Activated T-cell treated with anti-CD3 and anti-CD28 coated beads, Interleukin-2, amount 50 U/mL, for 4 hours (primary cell): ENCODE measurements around the gene MGAT3. TPM values are rescaled to one million over a fixed set of nuclear protein-coding genes. Genes with fewer than 3 reads are reported as not detected.
A peak's percentile ranks its signal among the peaks of the same experiment; 100 is the strongest.

ENCODE experiments used
- ATAC-seq, 2 donors: fragments of 200-7000 bp; cut with Tn5 transposase; one replicate each; pipeline ENCODE4 v1.10.0; 2021
- DNase-seq: peaks from one replicate; pipeline ENCODE4 v3.0.0-alpha.2; 2020
- H3K27me3 Mint-ChIP-seq: one replicate; pipeline ENCODE4 v1.8.0; 2021; ENCODE audit warnings: low read depth, mixed read lengths
- H3K36me3 Mint-ChIP-seq: one replicate; pipeline ENCODE4 v1.8.0; 2022; ENCODE audit warnings: mixed read lengths; ENCODE audit not compliant: insufficient read depth
- H3K4me1 Mint-ChIP-seq: one replicate; pipeline ENCODE4 v1.8.0; 2021; ENCODE audit warnings: low read depth, mixed read lengths
- H3K4me3 Mint-ChIP-seq: one replicate; pipeline ENCODE4 v1.8.0; 2021; ENCODE audit warnings: mild to moderate bottlenecking, moderate library complexity, mixed read lengths
- H3K9me3 Mint-ChIP-seq: one replicate; pipeline ENCODE4 v1.8.0; 2021; ENCODE audit warnings: mixed read lengths
- total RNA-seq, 3 donors: library from RNA; stranded (reverse); gene quantifications; one replicate each; pipeline ENCODE4 v1.2.1, GENCODE V29; 2021

The MGAT3 gene
- total RNA-seq, 3 donors from 2014 or later: 0.30 to 0.90 (median 0.40) TPM

DNA sequence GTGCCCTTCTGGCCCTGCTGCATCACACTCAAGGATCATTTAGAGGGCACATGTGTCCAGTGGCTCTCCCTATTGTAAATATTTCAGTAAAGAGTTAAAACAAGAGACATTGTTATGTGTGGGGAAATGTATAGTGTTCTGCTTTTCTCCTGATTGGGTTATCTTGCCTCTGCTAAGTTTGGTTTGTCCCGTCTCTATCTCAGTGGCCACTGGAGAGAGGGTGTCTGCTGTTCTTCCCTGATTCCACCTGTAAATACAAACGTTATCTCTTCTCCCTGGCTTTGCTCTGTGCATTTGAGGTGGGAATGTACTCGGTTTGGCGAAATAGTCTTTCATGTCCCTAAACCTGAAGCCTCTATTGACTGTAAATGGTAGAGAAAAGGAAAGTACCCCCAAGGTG lies 51.6 kb downstream of the MGAT3 start:
- Mint-ChIP-seq H3K27me3 (no peaks in the 10 kb centered on the region), H3K4me1 (peaks cover 40% of the 10 kb centered on the region), H3K4me3 (no peak overlapping the region), H3K9me3 (no peaks in the 10 kb centered on the region), H3K36me3 (peaks cover 52% of the 10 kb centered on the region)
- no peak for DNase-seq
- no peak for ATAC-seq

DNA sequence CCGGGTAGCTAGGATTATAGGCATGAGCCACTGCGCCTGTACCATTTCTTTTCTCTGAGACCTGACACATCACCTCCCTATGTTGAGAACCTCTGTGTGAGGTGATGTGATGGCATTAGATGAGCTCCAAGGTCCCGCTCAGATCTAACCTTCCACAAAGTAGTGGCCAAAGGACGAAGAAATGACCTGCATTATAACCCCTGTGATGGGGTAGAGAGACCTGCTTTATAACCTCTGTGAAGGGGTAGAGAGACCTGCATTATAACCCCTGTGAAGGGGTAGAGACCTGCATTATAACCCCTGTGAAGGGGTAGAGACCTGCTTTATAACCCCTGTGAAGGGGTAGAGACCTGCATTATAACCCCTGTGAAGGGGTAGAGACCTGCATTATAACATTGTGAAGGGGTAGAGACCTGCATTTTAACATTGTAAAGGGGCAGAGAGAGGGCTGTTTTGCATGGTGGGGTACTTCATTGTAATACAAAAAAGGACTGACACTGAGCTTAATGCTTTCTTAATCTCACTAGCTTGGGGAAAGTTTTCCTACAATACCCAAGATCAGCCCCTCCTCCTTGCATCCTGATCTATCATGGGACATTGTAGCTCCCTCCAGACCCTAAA lies 53.8 kb downstream of the MGAT3 start:
- Mint-ChIP-seq H3K36me3 (peaks cover 55% of the 10 kb centered on the region), H3K4me3 (no peak overlapping the region), H3K4me1 (peaks cover 31% of the 10 kb centered on the region), H3K9me3 (no peaks in the 10 kb centered on the region), H3K27me3 (no peaks in the 10 kb centered on the region)
- no peak for ATAC-seq
- no peak for DNase-seq

DNA sequence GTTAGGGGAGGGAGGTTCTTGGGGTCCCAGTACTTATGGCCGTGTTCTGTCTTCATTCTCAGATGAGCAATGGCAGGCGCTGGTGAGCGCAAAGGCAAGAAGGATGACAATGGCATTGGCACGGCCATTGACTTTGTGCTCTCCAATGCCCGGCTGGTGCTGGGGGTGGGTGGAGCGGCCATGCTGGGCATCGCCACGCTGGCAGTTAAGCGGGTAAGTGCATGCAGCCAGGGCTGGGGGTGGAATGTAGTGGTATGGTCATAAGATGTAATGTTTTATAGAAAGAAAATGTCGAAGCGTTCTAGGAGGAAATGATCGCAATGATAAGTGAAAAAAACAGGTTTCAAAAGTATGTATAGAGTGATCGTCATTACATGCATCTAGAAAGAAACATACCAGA lies 54.4 kb downstream of the MGAT3 start:
- Mint-ChIP-seq H3K9me3 (no peaks in the 10 kb centered on the region), H3K4me1 (peaks cover 31% of the 10 kb centered on the region), H3K27me3 (no peaks in the 10 kb centered on the region)

DNA sequence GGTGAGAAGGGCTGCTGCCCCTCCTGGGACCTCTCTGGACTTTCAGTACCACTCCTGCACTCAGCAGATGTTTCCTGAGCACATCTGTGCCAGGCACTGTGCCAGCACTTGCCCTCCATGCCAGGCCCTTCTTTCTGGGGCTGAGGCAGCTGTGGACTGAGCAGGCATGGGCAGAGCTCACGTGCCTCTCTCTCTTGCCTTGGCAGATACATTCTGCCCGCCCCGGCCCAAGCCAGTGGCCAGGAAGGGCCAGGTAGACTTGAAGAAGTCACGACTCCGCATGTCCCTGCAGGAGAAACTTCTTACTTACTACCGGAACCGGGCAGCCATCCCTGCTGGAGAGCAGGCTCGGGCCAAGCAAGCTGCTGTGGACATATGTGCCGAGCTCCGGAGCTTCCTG lies 55.2 kb downstream of the MGAT3 start:
- DNase-seq (no peak), ATAC-seq (no peak)
- H3K4me3 Mint-ChIP-seq: no peak overlapping the region
- H3K9me3 Mint-ChIP-seq: no peaks in the 10 kb centered on the region
- H3K36me3 Mint-ChIP-seq: peaks cover 48% of the 10 kb centered on the region
- no peaks in the 10 kb centered on the region for H3K27me3 Mint-ChIP-seq
- peaks cover 25% of the 10 kb centered on the region for H3K4me1 Mint-ChIP-seq

More for the DNA sequence above, 54.4 kb downstream of the MGAT3 start:
- ATAC-seq (no peak), DNase-seq (no peak)
- Mint-ChIP-seq H3K36me3 (peaks cover 54% of the 10 kb centered on the region), H3K4me3 (no peak overlapping the region)

DNA sequence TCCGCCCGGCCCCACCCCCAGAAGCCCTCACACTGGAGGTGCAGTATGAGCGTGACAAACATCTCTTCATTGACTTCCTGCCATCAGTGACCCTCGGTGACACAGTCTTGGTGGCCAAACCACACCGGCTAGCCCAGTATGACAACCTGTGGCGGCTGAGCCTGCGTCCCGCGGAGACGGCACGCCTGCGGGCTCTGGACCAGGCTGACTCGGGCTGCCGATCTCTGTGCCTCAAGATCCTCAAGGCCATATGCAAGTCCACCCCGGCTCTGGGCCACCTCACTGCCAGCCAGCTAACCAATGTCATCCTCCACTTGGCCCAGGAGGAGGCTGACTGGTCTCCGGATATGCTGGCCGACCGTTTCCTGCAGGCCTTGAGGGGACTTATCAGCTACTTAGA lies 57.0 kb downstream of the MGAT3 start:
- H3K9me3 Mint-ChIP-seq: no peaks in the 10 kb centered on the region
- peaks cover 42% of the 10 kb centered on the region for H3K36me3 Mint-ChIP-seq
- no peaks in the 10 kb centered on the region for H3K27me3 Mint-ChIP-seq

DNA sequence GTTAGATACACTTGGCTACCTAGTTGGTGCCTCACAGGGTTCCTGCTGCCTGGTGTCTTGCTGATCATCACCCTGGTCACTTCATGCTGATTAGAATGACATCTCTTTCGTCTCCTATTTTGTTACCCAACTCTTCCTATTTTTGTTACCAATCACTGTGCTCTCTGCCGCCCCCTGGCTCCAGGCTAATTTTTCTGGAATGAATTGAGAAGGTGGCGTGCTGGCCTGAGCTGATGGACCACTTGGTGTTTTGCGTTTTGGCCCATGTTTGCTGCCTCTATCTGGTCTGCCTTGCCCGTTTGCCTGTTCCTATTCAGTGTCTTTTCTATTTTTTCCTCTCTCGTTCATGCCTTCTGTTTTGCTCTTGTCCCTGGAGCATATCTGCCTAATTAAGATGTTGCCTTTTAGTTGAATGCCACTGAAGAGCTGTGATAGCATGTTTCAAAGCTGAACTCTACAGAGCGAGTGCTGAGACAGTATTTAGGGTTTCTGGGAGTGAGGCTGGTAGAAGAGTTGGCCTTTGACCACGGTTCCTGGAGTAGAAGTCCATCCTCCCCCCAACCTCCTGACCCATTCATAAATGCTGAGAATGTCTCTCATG lies 57.7 kb downstream of the MGAT3 start:
- Mint-ChIP-seq H3K36me3 (peaks cover 38% of the 10 kb centered on the region), H3K4me1 (peaks cover 27% of the 10 kb centered on the region), H3K27me3 (no peaks in the 10 kb centered on the region), H3K4me3 (no peak overlapping the region), H3K9me3 (no peaks in the 10 kb centered on the region)
- DNase-seq (peak; percentile 50), ATAC-seq (no peak)

More for the DNA sequence above, 57.0 kb downstream of the MGAT3 start:
- Mint-ChIP-seq H3K4me1 (peaks cover 25% of the 10 kb centered on the region), H3K4me3 (no peak overlapping the region)
- DNase-seq (no peak), ATAC-seq (peak in 1 of 2 donors; percentile 12)

DNA sequence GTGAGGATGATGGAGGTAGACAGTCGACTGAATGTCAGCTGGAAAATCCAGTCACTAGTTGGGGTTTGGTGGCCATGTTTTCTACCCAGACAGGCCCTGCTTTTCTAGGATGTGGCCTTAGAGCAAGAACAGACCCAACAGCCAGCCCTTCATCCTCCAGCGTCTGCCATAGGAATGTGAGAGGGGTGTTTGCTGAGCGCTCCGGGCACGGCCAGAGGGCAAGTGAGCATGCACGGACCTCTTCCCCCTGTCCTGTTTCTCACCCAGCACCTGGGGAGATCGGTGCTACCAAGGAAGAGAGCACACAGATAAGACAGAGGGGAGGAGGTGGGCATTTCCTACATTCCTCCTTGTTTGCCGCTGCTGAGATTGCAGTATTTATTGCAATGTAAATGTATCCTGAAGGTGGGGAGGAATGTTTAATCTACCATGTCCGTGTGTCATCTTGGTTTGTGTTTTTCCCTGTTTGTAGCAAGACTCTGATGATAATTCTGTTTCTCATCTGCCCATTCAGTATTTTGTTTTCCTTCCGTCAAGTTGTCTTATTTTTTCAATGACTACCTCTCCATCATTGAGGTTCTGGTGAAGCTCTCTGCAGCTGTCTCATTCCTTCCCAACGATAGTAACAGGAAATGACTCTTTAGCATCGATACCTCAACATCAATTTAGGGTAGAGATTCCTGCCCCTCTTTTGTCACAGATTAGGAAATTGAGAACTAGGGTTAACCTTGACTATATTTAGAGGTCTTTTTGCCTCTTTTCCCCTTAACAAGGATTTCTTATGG lies 58.6 kb downstream of the MGAT3 start:
- peaks cover 2% of the 10 kb centered on the region for H3K27me3 Mint-ChIP-seq
- H3K9me3 Mint-ChIP-seq: no peaks in the 10 kb centered on the region
- no peak overlapping the region for H3K4me3 Mint-ChIP-seq
- ATAC-seq: no peak
- H3K36me3 Mint-ChIP-seq: peaks cover 31% of the 10 kb centered on the region
- no peak for DNase-seq
- peaks cover 24% of the 10 kb centered on the region for H3K4me1 Mint-ChIP-seq

DNA sequence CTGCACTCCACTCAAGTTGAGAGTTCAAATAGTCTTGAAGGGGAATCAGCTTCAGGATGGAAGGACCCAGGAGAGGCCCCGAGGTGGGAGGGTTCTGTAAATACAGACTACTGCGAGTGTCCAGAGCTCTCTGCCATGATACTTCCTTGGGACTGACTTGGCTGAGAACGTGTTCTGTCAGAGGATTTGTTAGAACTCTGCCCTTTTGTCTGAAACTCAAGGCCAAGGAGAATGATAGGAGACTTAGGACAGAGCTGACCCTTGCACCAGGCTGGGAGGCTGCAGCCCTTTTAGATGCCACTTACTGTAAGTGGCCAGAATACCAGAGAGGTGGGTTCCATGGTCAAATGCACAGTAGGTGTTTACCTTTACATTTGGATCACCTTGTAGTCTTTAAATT lies 60.7 kb downstream of the MGAT3 start:
- ATAC-seq: no peak
- peaks cover 41% of the 10 kb centered on the region for H3K36me3 Mint-ChIP-seq

DNA sequence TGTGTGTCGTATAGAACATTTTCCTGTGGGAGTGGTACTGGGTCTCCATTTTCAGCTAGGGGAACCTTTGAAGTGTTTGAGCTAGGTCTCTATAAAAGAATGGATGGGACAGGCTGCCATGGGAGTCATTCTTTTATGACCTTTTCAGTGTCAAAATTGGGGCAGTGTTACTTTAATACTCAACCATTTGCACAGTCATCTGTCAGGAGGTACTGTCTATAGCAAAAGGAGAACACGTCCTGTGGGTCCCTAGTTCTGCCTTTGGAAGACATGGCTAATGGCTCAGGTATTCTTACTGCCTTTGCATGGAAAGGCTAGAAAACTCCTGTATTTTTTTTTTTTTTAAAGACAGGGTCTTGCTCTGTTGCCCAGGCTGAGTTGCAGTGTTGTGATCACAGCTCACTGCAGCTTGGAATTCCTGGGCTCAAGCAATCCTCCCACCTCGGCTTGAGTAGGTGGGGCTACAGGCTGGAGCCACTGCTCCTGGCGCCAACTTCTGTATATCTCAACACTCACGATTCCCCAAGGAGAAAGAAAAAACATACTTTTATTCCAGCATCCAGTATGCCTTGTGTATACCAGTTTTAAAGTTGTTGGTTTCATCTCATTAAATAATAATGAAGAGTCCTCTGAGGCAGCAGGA lies 61.5 kb downstream of the MGAT3 start:
- peaks cover 47% of the 10 kb centered on the region for H3K36me3 Mint-ChIP-seq
- ATAC-seq: no peak
- no peak for DNase-seq
- H3K9me3 Mint-ChIP-seq: no peaks in the 10 kb centered on the region
- peak overlapping the region; percentile 96 for H3K4me3 Mint-ChIP-seq
- peaks cover 2% of the 10 kb centered on the region for H3K27me3 Mint-ChIP-seq
- H3K4me1 Mint-ChIP-seq: peaks cover 42% of the 10 kb centered on the region

More for the DNA sequence above, 60.7 kb downstream of the MGAT3 start:
- no peak overlapping the region for H3K4me3 Mint-ChIP-seq
- no peak for DNase-seq
- peaks cover 34% of the 10 kb centered on the region for H3K4me1 Mint-ChIP-seq
- H3K27me3 Mint-ChIP-seq: peaks cover 2% of the 10 kb centered on the region
- no peaks in the 10 kb centered on the region for H3K9me3 Mint-ChIP-seq

DNA sequence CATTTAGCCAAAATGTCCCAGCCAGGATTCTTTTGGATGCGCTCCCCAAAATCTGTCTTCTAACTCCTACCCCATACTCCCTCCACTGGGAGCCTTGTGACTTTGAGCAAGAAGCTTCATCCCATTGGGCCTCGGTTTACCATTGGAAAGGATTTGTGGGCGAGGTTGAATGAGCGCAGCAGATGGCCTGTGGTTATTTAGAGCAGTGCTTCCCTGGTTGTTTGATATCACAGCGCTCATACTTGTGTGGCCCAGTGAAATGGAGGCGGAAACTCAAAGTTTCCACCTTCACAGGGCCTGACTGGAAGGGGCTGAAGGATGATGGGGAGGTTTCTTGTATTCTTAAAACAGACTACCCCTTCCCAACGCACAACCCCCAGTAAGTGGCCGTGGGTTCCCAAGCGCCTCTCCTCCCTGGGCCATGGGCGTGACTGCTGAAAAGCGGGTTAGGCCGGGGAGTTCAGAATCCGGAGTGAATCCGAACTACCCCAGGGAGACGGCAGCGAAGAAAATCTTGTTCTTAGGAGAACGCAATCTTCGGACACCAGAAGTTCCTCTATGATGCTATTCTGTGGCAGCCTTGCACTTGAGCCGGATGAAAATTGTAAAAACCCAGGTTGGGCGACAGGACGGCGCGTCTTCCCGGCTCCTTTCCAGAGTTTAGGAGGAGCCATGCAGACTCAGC lies 62.3 kb downstream of the MGAT3 start:
- no peak for ATAC-seq
- DNase-seq: no peak
- peaks cover 2% of the 10 kb centered on the region for H3K27me3 Mint-ChIP-seq
- peaks cover 42% of the 10 kb centered on the region for H3K36me3 Mint-ChIP-seq
- no peaks in the 10 kb centered on the region for H3K9me3 Mint-ChIP-seq
- H3K4me3 Mint-ChIP-seq: peak overlapping the region; percentile 96
- peaks cover 46% of the 10 kb centered on the region for H3K4me1 Mint-ChIP-seq

DNA sequence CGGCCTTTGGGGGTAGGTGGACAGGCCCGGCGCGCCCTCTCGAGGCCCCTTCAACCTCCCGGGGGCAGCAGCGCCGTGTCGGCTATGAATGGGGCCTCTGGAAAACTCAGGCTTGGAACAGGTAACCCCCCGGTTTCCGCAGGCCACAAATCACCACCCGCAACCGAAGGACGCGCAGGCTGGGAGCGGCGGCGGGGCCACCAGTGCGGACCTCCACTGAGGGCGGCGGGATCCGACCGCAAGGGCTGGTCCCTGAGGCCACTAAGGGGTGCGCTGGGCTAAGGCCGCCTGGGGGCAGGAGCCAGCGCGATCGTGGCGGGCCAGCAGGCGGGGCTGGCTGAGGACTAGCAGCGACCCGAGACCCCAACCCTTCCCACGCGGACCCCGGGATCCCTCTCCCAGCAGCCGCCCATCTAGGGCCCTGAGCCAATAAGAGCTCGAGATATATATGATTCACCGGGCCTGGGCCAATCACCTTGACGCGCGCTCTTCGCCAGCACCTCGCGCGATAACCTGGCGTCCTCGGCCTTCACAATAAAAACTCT lies 62.9 kb downstream of the MGAT3 start:
- peaks cover 46% of the 10 kb centered on the region for H3K4me1 Mint-ChIP-seq
- ATAC-seq: peak; percentile 86
- peaks cover 41% of the 10 kb centered on the region for H3K36me3 Mint-ChIP-seq
- peak overlapping the region; percentile 96 for H3K4me3 Mint-ChIP-seq
- H3K27me3 Mint-ChIP-seq: peaks cover 2% of the 10 kb centered on the region
- no peak for DNase-seq
- no peaks in the 10 kb centered on the region for H3K9me3 Mint-ChIP-seq

DNA sequence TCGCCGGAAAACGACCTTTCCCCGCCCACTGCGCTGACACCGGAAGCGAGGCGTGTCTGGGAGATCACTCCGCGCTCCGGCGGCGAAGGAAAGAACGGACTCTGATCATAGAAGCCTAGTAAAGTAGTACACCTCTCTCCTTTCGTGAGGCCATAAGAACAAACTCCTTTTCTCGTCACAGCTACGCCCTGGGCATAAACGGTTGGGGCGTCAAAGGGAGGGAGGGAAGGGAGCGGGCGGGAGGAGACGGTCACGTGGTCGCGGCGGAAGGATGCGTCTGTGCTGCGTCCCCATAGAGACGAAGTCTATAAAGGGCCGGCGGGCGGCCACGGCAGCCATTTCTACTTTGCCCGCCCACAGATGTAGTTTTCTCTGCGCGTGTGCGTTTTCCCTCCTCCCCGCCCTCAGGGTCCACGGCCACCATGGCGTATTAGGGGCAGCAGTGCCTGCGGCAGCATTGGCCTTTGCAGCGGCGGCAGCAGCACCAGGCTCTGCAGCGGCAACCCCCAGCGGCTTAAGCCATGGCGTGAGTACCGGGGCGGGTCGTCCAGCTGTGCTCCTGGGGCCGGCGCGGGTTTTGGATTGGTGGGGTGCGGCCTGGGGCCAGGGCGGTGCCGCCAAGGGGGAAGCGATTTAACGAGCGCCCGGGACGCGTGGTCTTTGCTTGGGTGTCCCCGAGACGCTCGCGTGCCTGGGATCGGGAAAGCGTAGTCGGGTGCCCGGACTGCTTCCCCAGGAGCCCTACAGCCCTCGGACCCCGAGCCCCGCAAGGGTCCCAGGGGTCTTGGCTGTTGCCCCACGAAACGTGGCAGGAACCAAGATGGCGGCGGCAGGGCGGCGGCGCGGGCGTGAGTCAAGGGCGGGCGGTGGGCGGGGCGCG lies 63.7 kb downstream of the MGAT3 start, which contains the start of gene ATF4:
Gene ATF4, plus strand, starts transcription at position 337 of the 880 bp plus-strand sequence. CDS start 884 bp downstream, outside the sequence.
- Mint-ChIP-seq H3K9me3 (no peaks in the 10 kb centered on the region), H3K36me3 (peaks cover 42% of the 10 kb centered on the region), H3K4me1 (peaks cover 52% of the 10 kb centered on the region), H3K27me3 (peaks cover 2% of the 10 kb centered on the region), H3K4me3 (peak within 1 kb of the TSS; percentile 96)
- ATAC-seq (peak; percentile 42 to 46), DNase-seq (peak; percentile 95)
